ENCODE data around the gene PDE11A. TPM values are rescaled to one million over a fixed set of nuclear protein-coding genes. Genes with fewer than 3 reads are reported as not detected.

PDE11A gene
- total RNA-seq, 1 donor from 2014 or later = 0.27 TPM

DNA sequence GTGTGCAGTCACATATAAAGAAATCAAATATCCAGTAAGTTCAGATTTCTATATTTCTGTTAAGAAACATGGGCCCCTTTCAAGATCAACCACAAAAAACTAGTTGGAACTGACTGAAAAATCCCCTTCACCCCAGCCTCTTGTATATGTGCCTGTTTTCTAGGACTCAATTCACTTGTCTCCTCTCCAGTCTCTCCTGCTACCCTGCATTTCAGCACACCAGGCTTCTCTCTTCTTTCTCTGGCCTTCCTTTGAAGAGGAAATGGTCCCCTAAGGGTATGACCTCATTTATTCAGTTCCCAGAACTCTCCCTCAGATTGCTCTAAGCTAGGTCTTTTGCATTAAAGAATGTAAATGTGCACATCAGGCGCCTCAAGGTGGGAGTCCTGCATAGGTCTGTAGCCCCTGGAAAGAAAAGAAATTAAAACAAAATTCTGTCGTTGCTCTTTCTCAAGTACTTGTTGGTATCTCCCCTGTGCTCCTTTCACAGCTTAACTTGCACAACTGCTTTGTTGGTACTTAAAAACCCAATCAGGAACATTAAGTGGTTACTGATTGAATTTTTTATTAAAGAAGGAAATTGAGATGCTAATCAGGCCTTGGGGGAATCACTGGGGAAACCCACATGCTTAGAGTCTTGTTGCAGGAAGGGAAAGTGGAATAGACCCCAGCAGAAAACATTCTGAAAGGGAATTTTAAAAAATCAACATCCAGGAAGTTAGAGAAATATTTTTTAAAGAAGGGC, 401.6 kb downstream of the PDE11A start:
- peak overlapping the region; percentile 5 for H3K27ac Mint-ChIP-seq (ENCODE audit: unreplicated experiment)
- H3K9me3 Mint-ChIP-seq (ENCODE audit: unreplicated experiment) = no peaks in the 10 kb centered on the region
- TF ChIP-seq, protein P1, sequence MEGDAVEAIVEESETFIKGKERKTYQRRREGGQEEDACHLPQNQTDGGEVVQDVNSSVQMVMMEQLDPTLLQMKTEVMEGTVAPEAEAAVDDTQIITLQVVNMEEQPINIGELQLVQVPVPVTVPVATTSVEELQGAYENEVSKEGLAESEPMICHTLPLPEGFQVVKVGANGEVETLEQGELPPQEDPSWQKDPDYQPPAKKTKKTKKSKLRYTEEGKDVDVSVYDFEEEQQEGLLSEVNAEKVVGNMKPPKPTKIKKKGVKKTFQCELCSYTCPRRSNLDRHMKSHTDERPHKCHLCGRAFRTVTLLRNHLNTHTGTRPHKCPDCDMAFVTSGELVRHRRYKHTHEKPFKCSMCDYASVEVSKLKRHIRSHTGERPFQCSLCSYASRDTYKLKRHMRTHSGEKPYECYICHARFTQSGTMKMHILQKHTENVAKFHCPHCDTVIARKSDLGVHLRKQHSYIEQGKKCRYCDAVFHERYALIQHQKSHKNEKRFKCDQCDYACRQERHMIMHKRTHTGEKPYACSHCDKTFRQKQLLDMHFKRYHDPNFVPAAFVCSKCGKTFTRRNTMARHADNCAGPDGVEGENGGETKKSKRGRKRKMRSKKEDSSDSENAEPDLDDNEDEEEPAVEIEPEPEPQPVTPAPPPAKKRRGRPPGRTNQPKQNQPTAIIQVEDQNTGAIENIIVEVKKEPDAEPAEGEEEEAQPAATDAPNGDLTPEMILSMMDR (IDR thresholded peaks at IDR 0.05; ENCODE audit: partially characterized antibody, unreplicated experiment) = no peak
- no peak overlapping the region for H3K4me3 Mint-ChIP-seq (ENCODE audit: unreplicated experiment)
- no peaks in the 10 kb centered on the region for H3K27me3 Mint-ChIP-seq (ENCODE audit: unreplicated experiment)
- H3K4me1 Mint-ChIP-seq (ENCODE audit: low read depth, unreplicated experiment) = peaks cover 21% of the 10 kb centered on the region
- DNase-seq = no peak
- no peaks in the 10 kb centered on the region for H3K36me3 Mint-ChIP-seq (ENCODE audit: unreplicated experiment)

DNA sequence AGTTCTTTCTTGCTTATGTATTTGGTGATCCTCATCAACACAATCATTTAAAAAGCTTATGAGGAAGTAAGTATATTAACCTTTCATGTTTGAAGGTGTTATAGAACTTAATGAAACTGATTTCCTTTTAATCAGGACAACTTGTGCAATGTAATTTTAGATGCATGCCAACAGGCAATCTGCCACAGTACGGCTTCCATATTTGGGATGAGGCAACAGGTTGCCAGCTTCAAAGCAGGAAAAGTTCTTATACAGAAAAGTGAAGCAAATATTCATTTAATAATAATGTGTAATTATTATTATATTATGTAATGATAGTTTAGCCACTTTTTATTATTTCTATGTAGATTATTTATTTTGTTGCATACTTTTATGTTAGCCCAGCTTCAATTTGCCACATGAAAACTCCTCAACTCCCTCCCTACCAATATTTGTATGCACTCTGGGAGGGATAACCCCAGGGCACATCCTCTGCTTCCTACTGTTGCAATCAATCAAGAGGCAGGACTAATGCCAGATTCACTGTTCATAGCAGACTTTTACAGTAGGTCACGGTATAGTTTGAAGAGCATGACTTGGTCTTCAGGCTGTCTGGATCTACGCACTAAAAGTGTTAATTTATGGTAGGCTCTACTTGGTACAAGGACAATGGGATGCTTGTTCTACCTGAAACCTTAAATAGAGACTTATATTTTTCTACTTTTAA, 402.8 kb downstream of the PDE11A start:
- no peak for DNase-seq
- no peak overlapping the region for H3K27ac Mint-ChIP-seq (ENCODE audit: unreplicated experiment)
- H3K36me3 Mint-ChIP-seq (ENCODE audit: unreplicated experiment) = no peaks in the 10 kb centered on the region
- H3K27me3 Mint-ChIP-seq (ENCODE audit: unreplicated experiment) = no peaks in the 10 kb centered on the region
- TF ChIP-seq, protein P1 (IDR thresholded peaks at IDR 0.05; ENCODE audit: partially characterized antibody, unreplicated experiment) = no peak
- no peaks in the 10 kb centered on the region for H3K9me3 Mint-ChIP-seq (ENCODE audit: unreplicated experiment)
- no peak overlapping the region for H3K4me3 Mint-ChIP-seq (ENCODE audit: unreplicated experiment)
- peaks cover 13% of the 10 kb centered on the region for H3K4me1 Mint-ChIP-seq (ENCODE audit: low read depth, unreplicated experiment)

DNA sequence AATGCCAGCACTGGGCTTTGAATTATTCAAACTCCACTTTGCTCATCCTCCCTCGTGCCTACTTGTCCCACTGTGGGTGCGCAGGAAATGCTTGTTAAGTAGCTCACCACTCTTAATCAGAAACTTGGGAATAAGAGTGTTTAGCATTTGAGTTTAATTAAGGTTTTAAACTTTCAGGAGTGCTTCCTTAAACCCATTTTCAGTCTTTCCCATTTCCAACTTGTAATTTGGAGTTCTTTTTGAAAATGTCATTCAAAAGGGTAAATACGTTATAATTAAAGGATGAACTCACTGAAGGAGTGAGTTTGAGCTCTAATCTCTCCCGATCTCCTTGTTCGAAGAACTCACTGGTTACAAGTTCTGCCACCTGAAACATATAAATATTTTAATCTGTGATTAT, 403.4 kb downstream of the PDE11A start:
- TF ChIP-seq, protein P1 (IDR thresholded peaks at IDR 0.05; ENCODE audit: partially characterized antibody, unreplicated experiment) = no peak
- no peaks in the 10 kb centered on the region for H3K36me3 Mint-ChIP-seq (ENCODE audit: unreplicated experiment)
- H3K27ac Mint-ChIP-seq (ENCODE audit: unreplicated experiment) = no peak overlapping the region

DNA sequence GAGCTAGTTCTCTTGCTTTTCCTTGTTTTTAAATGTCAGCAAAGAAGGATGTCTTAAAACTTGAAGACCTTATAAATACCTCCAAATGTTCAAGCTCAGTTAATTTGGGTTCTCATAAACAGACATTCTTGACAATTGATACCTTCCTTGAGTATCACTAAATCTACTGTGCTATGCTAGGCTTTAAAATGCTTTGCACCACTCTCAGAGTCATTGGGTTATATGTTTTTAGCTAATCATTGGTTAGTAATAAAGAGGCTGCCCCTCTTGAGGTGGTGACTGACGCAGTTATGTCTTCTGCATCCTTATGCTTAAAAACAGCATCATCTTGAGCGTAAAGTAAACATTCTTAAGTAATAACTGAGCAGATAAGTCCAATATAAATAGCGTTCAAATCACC, 404.0 kb downstream of the PDE11A start:
- DNase-seq = no peak
- no peak overlapping the region for H3K4me3 Mint-ChIP-seq (ENCODE audit: unreplicated experiment)
- H3K9me3 Mint-ChIP-seq (ENCODE audit: unreplicated experiment) = no peaks in the 10 kb centered on the region
- TF ChIP-seq, protein P1 (IDR thresholded peaks at IDR 0.05; ENCODE audit: partially characterized antibody, unreplicated experiment) = no peak
- H3K36me3 Mint-ChIP-seq (ENCODE audit: unreplicated experiment) = no peaks in the 10 kb centered on the region
- H3K27ac Mint-ChIP-seq (ENCODE audit: unreplicated experiment) = no peak overlapping the region
- H3K27me3 Mint-ChIP-seq (ENCODE audit: unreplicated experiment) = no peaks in the 10 kb centered on the region
- H3K4me1 Mint-ChIP-seq (ENCODE audit: low read depth, unreplicated experiment) = peaks cover 13% of the 10 kb centered on the region

More for the DNA sequence above, 403.4 kb downstream of the PDE11A start:
- Mint-ChIP-seq H3K4me1 (ENCODE audit: low read depth, unreplicated experiment) (peaks cover 13% of the 10 kb centered on the region), H3K9me3 (ENCODE audit: unreplicated experiment) (no peaks in the 10 kb centered on the region), H3K4me3 (ENCODE audit: unreplicated experiment) (no peak overlapping the region), H3K27me3 (ENCODE audit: unreplicated experiment) (no peaks in the 10 kb centered on the region)
- no peak for DNase-seq

DNA sequence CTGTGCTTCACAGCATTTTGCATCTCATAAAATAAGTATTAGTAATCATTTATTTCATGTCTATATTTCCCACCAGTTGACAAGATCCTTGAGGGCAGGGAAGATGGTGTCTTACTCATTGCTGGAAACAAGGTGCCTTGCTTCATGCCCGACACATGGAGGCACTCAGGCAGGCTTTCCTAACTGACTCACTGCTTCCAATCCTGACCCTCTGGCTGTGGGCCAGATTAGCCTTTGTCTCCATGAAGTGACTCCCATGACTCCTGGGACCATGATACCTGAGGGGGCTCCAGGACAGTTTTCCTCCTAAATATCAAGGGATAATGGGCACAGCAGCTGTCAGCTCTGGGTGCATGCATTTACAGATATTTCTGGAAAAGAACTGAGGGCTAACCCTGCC, 405.0 kb downstream of the PDE11A start:
- no peaks in the 10 kb centered on the region for H3K9me3 Mint-ChIP-seq (ENCODE audit: unreplicated experiment)
- peaks cover 13% of the 10 kb centered on the region for H3K4me1 Mint-ChIP-seq (ENCODE audit: low read depth, unreplicated experiment)
- TF ChIP-seq, protein P1 (IDR thresholded peaks at IDR 0.05; ENCODE audit: partially characterized antibody, unreplicated experiment) = no peak
- no peak for DNase-seq
- H3K27ac Mint-ChIP-seq (ENCODE audit: unreplicated experiment) = no peak overlapping the region
- no peaks in the 10 kb centered on the region for H3K27me3 Mint-ChIP-seq (ENCODE audit: unreplicated experiment)
- no peak overlapping the region for H3K4me3 Mint-ChIP-seq (ENCODE audit: unreplicated experiment)
- H3K36me3 Mint-ChIP-seq (ENCODE audit: unreplicated experiment) = no peaks in the 10 kb centered on the region
